SU-DHL-6 (cell line): Measurements from ENCODE around the gene TBC1D23.

Source experiments
- CTCF ChIP-seq: fragments of 200-600 bp; sonication (generic); IDR thresholded peaks from one replicate; pipeline ENCODE4 v1.5.1; 2017; ENCODE audit warnings: antibody characterized with exemption, mild to moderate bottlenecking, low read length, moderate library complexity; ENCODE audit not compliant: insufficient read depth, poor library complexity, severe bottlenecking
- EZH2phosphoT487 ChIP-seq: fragments of 200-600 bp; sonication (generic), shearing (Covaris generic); conservative IDR thresholded peaks from 2 replicates; pipeline ENCODE4 v1.6.1; 2018; ENCODE audit warnings: mild to moderate bottlenecking, antibody characterized with exemption, low read length, moderate library complexity, mixed read lengths

DNA sequence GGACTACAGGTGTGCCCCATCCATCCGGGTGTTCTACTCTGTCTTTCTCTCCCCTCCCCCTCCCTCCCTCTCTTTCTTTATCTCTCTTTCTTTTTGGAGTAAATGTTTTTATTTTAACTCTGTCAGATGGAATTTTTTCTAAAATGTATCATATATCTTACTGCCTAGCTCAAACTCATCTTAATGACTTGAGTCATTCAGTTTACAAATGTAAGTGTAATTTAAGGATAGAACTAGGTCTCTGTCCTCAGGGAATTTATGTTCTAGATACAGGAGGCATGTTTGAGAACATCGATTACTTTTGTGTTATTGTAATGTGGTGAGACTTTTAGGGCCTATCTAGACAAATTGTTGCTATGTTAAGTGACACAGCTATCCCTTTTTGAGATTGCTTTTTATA lies 3.5 kb downstream of the TBC1D23 start:
- TF ChIP-seq CTCF, result no peak
- TF ChIP-seq EZH2phosphoT487, result no peak
